Cardiac fibroblast (primary cell): ENCODE measurements around the gene TMC1.
A peak's percentile ranks its signal among the peaks of the same experiment; 100 is the strongest.
"Not testable (repeated sequence)": the region's sequence is repeated elsewhere in the genome, so short reads cannot be mapped to it uniquely, and the experiment has no call there.

ENCODE experiments used
- DNase-seq, 2 donors: peaks; one replicate each; pipeline versions ENCODE4 v3.0.0 to v3.0.0-alpha.2; 2010; ENCODE audit warnings: low read depth in 2 of 2
- H3K4me3 ChIP-seq, 2 donors: replicated peaks in 1 of 2; 1 replicate in 1 of 2; 2 replicates in 1 of 2; pipeline ENCODE4 v1.5.1; 2011; ENCODE audit warnings: low read depth in 2 of 2, low read length in 2 of 2, mild to moderate bottlenecking in 2 of 2, moderate library complexity in 1 of 2
- TF ChIP-seq, protein P1 (sequence below): IDR thresholded peaks from one replicate; pipeline ENCODE4 v1.5.1; 2011; ENCODE audit warnings: low read depth, mild to moderate bottlenecking, low read length, inconsistent platforms

TMC1 gene

DNA sequence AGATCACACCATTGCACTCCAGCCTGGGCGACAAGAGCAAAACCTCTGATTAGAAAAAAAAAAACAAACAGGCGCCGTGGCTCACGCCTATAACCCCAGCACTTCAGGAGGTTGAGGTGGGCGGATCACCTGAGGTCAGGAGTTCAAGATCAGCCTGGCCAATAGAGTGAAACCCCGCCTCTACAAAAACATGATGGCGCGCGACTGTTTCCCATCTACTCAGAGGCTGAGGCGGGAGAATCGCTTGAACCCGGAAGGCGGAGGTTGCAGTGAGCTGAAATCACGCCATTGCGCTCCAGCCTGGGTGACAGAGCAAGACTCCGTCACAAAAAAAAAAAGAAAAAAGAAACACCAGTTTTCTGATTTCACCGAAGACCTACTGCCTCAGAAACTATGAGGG, at the start of gene TMC1:
TMC1 (plus strand) TSS at position 193 of the 400 bp plus-strand sequence. CDS start 127,041 bp downstream, outside the sequence.
- H3K4me3 ChIP-seq, DNase-seq: not testable (repeated sequence)

DNA sequence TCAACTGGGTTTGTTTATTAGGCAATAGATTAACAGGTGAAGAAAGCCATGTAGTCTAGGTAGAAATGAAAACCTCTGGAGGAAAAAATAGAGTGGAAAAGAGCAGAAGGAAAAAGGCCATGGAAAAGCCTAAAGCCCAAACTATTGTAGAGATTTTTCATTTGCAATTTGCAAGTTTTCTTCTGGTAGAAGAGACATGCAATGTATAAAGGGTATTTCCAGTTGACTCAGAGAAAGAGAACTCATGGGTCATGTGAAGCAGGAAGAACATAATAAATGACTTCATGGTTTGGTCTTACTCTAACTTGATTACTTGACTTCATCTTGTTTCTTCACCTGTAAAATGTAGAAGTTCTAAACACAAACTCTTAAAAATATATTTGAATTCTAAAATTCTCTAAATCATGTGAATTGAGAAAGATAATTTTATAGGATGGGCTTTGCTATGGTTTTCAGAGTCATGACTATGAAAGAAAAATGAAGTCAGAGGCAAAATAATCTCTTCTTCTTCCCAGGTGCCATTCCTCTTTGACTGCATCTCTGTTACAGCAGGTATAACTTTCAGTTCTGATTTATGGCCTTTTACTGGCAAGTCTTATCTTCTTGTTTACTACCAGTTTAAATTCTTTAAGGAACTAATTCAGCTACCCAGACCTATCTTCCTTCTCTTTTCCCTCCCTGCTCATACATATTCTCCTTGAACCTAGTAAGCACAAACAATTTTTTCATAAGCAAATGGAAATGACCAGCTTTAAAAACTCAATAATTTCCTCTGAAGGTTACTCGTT, 47.7 kb upstream of the TMC1 start:
- TF ChIP-seq, protein P1, sequence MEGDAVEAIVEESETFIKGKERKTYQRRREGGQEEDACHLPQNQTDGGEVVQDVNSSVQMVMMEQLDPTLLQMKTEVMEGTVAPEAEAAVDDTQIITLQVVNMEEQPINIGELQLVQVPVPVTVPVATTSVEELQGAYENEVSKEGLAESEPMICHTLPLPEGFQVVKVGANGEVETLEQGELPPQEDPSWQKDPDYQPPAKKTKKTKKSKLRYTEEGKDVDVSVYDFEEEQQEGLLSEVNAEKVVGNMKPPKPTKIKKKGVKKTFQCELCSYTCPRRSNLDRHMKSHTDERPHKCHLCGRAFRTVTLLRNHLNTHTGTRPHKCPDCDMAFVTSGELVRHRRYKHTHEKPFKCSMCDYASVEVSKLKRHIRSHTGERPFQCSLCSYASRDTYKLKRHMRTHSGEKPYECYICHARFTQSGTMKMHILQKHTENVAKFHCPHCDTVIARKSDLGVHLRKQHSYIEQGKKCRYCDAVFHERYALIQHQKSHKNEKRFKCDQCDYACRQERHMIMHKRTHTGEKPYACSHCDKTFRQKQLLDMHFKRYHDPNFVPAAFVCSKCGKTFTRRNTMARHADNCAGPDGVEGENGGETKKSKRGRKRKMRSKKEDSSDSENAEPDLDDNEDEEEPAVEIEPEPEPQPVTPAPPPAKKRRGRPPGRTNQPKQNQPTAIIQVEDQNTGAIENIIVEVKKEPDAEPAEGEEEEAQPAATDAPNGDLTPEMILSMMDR = no peak
- DNase-seq = peak in 1 of 2 donors; percentile 83
- H3K4me3 ChIP-seq = no peak overlapping the region

DNA sequence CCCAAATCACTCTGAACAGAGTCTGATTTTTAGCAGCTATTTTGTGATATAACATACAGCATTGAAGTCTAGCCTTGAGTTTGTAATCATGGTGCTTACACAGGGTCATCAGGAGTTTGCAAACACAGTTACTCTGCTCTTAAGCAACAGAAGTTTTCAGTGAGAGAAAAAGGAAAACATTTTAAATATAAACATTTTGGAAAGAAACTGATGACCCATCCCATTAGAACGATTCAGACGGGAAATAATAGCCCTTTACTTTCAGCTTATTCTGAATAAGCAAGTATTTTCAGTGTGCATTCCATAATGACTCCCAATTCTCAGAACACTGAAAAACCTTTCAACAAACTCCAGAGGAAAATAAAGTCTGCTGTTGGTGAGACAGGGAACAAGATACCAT, 46.7 kb upstream of the TMC1 start:
- TF ChIP-seq, protein P1 = no peak
- H3K4me3 ChIP-seq = no peak overlapping the region
- no peak for DNase-seq

DNA sequence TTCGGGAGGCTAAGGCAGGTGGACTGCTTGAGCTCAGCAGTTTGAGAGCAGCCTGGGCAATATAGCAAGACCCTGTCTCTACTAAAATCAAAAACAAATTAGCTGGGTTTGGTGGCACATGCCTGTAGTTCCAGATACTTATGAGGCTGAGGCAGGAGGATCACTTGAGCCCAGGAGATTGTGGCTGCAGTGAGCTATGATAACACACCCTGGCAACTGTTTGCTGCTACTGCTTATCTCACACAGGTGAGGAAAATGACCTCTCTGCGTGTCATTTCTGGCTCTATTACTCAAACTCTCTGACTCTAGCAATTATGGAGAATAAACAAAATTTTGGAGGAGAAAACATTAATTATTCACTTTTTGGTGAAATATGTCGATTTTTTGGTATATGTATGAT, 45.3 kb upstream of the TMC1 start:
- no peak for DNase-seq
- TF ChIP-seq, protein P1 = no peak

DNA sequence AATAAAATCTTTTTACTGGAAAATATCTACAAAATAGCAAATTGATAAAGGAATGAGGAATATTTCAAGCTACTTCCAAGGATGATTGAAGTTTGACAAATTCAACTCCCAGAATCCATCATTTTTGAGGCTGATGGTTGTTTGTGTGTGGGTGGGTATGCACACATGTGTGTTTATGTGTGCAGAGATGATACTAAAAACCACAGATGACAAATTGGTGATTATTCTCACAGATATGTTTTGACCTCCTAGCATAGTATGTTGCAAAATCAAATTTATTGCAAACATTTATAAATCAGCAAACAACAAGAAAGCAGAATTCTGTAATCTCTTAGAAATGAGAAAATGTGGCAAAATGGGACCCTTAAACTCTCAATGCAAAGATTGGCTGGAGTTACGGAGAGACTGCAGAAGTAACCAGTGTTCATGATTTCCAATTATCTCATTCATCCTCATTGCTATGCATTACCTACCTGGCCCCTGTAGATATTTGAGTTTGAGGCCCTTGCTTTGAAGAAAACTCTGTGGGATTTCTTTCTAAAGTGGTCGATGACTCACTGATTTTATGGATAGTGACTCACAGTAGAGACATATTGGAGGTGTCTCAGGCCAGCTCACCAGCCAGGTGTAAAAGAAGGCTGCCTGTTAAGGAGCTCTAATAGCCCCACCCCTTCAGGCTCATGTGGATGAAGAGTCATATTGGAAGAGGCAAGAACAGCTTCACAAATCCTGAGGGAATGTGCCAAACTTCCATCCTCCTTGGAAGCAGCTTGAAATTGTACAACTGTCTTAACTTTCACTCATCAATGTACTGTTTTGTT, 44.6 kb upstream of the TMC1 start:
- DNase-seq = peak in 1 of 2 donors; percentile 71
- H3K4me3 ChIP-seq = no peak overlapping the region

More for the DNA sequence above, 45.3 kb upstream of the TMC1 start:
- H3K4me3 ChIP-seq = no peak overlapping the region

DNA sequence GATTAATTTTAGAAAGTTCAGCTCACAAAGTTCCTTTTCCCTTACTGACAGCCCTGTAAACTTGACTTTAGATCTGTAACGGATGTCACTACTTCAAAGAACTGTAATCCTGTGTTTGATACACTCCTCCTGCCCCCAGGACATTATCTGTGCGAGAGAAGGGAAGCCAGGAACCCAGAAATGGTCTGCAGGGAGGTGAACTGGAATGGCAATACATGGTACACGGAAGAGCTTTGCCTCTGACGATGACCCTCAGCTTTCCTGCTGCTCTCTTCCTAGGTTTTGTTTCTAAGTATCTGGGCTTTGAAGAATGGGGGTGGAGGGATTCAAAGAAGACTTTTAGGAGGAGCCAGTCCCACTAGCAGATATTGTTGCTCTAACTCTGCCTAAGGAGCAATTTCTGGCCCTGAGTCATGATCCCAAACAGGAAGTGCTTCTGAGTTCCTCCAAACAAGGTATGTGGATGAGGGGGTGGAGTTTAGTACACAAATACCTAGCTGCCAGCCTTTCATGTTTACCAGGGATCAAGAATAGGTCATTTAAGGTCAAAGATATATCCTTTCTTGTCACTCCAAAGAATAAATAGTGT, 43.4 kb upstream of the TMC1 start:
- DNase-seq = peak; percentile 71 to 83
- TF ChIP-seq, protein P1 = no peak

More for the DNA sequence above, 44.6 kb upstream of the TMC1 start:
- TF ChIP-seq, protein P1 = no peak

DNA sequence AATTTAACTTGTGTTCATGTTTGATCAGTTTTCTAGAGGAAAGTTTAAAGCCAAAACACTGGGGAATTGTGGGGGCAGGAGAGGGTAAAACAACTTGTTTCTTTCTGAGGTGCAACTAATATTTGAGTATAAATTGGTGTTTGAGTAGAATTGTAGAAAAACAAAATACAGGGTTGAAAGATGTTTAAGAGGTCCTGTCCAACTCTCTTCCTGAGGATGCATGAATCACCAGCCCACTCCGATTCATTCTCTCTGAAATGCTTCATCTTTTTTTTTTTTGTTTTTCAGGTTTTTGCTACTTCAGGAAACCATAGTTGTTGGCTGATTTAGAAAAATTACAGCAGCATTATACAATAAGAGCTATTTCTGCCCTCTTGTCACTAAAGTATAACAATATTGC, 42.4 kb upstream of the TMC1 start:
- peak; percentile 45 to 65 for DNase-seq
- TF ChIP-seq, protein P1 = no peak

More for the DNA sequence above, 43.4 kb upstream of the TMC1 start:
- H3K4me3 ChIP-seq = no peak overlapping the region

DNA sequence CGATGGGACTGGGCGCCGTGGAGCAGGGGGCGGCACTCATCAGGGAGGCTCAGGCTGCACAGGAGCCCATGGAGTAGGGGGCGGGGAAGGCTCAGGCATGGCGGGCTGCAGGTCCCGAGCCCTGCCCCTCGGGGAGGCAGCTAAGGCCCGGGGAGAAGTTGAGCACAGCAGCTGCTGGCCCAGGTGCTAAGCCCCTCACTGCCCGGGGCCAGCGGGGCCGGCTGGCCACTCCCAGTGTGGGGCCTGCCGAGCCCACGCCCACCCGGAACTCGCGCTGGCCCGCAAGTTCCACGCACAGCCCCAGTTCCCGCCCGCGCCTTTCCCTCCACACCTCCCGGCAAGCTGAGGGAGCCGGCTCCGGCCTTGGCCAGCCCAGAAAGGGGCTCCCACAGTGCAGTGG, 41.1 kb upstream of the TMC1 start:
- DNase-seq, H3K4me3 ChIP-seq: not testable (repeated sequence)

More for the DNA sequence above, 42.4 kb upstream of the TMC1 start:
- H3K4me3 ChIP-seq = no peak overlapping the region
